HFFc6 (cell line): ENCODE measurements around the gene EIF4G3. TPM values are rescaled to one million over a fixed set of nuclear protein-coding genes. Genes with fewer than 3 reads are reported as not detected.

Experiments
- DNase-seq: peaks from one replicate; pipeline ENCODE4 v3.0.0-alpha.2; 2018
- H3K27ac Mint-ChIP-seq: 2 replicates; pipeline ENCODE4 v1.8.0; 2020; ENCODE audit warnings: mild to moderate bottlenecking, mixed read lengths
- H3K27me3 Mint-ChIP-seq: 2 replicates; pipeline ENCODE4 v1.8.0; 2021; ENCODE audit warnings: mild to moderate bottlenecking, moderate library complexity, mixed read lengths; ENCODE audit not compliant: insufficient read depth
- H3K36me3 Mint-ChIP-seq: 2 replicates; pipeline ENCODE4 v1.8.0; 2021; ENCODE audit warnings: low read depth, mixed read lengths
- H3K4me1 Mint-ChIP-seq: 2 replicates; pipeline ENCODE4 v1.8.0; 2020; ENCODE audit warnings: low read depth, mixed read lengths
- H3K4me3 Mint-ChIP-seq: 2 replicates; pipeline ENCODE4 v1.8.0; 2020; ENCODE audit warnings: mild to moderate bottlenecking, moderate library complexity, mixed read lengths
- H3K9me3 Mint-ChIP-seq: 2 replicates; pipeline ENCODE4 v1.8.0; 2020; ENCODE audit warnings: mild to moderate bottlenecking, mixed read lengths
- CTCF ChIP-seq: fragments of 200-600 bp; sonication (generic); IDR thresholded peaks from 2 replicates; pipeline ENCODE4 v1.5.0; 2021; ENCODE audit warnings: antibody characterized with exemption, mild to moderate bottlenecking
- total RNA-seq, 6 experiments: library from RNA; stranded (reverse); fragmentation: NEBNext Ultra II Directional; extraction: Animal tissue kit (Norgen Biotek cat#: 25700); gene quantifications; 2 replicates in 1 of 6; 3 replicates in 5 of 6; pipeline ENCODE4 v1.2.3, GENCODE V29; 2021

The EIF4G3 gene
- total RNA-seq, 6 experiments from 2014 or later, result 79.5 to 88.6 (median 82.0) TPM

- Mint-ChIP-seq H3K27ac (no peak overlapping the region), H3K9me3 (no peaks in the 10 kb centered on the region), H3K27me3 (peaks cover 2% of the 10 kb centered on the region), H3K4me3 (no peak overlapping the region), H3K36me3 (peaks cover 17% of the 10 kb centered on the region), H3K4me1 (peaks cover 32% of the 10 kb centered on the region)
- DNase-seq, result no peak
- no peak for TF ChIP-seq CTCF
These were observed 220.4 kb downstream of the EIF4G3 start for GRCh38 chr1:20956272-20956671.

GRCh38 chr1:20950679-20951078 lies 226.0 kb downstream of the EIF4G3 start:
- H3K4me1 Mint-ChIP-seq, result peaks cover 18% of the 10 kb centered on the region
- no peak overlapping the region for H3K4me3 Mint-ChIP-seq
- no peak overlapping the region for H3K27ac Mint-ChIP-seq
- peaks cover 5% of the 10 kb centered on the region; the same call in 1 of the 2 replicates for H3K27me3 Mint-ChIP-seq
- no peak for TF ChIP-seq CTCF
- no peaks in the 10 kb centered on the region for H3K9me3 Mint-ChIP-seq
- no peak for DNase-seq
- peaks cover 24% of the 10 kb centered on the region for H3K36me3 Mint-ChIP-seq

GRCh38 chr1:20949871-20950590 lies 226.7 kb downstream of the EIF4G3 start:
- peaks cover 5% of the 10 kb centered on the region; the same call in 1 of the 2 replicates for H3K27me3 Mint-ChIP-seq
- DNase-seq, result no peak
- TF ChIP-seq CTCF, result no peak
- H3K36me3 Mint-ChIP-seq, result peaks cover 24% of the 10 kb centered on the region
- H3K4me3 Mint-ChIP-seq, result no peak overlapping the region
- H3K4me1 Mint-ChIP-seq, result peaks cover 18% of the 10 kb centered on the region
- H3K9me3 Mint-ChIP-seq, result no peaks in the 10 kb centered on the region
- no peak overlapping the region for H3K27ac Mint-ChIP-seq

- Mint-ChIP-seq H3K9me3 (no peaks in the 10 kb centered on the region), H3K27ac (no peak overlapping the region), H3K4me1 (peaks cover 18% of the 10 kb centered on the region), H3K27me3 (peaks cover 5% of the 10 kb centered on the region; the same call in 1 of the 2 replicates), H3K36me3 (peaks cover 19% of the 10 kb centered on the region), H3K4me3 (no peak overlapping the region)
- no peak for TF ChIP-seq CTCF
- no peak for DNase-seq
These were observed 228.6 kb downstream of the EIF4G3 start for GRCh38 chr1:20948101-20948500.

- peaks cover 18% of the 10 kb centered on the region for H3K4me1 Mint-ChIP-seq
- peaks cover 5% of the 10 kb centered on the region; the same call in 1 of the 2 replicates for H3K27me3 Mint-ChIP-seq
- no peak overlapping the region for H3K4me3 Mint-ChIP-seq
- H3K27ac Mint-ChIP-seq, result no peak overlapping the region; the same call in 1 of the 2 replicates
- H3K36me3 Mint-ChIP-seq, result peaks cover 19% of the 10 kb centered on the region
- DNase-seq, result no peak
- TF ChIP-seq CTCF, result no peak
- H3K9me3 Mint-ChIP-seq, result no peaks in the 10 kb centered on the region
These were observed 229.3 kb downstream of the EIF4G3 start for GRCh38 chr1:20947409-20947808.
